GM19351 (cell line): ENCODE data around the gene HYDIN.

Experiments
- ATAC-seq: cut with Tn5 transposase; IDR thresholded peaks from one replicate; pipeline ENCODE4 v1.9.1; 2021; ENCODE audit warnings: mild to moderate bottlenecking, moderate library complexity; ENCODE audit not compliant: unreplicated experiment

The HYDIN gene

DNA sequence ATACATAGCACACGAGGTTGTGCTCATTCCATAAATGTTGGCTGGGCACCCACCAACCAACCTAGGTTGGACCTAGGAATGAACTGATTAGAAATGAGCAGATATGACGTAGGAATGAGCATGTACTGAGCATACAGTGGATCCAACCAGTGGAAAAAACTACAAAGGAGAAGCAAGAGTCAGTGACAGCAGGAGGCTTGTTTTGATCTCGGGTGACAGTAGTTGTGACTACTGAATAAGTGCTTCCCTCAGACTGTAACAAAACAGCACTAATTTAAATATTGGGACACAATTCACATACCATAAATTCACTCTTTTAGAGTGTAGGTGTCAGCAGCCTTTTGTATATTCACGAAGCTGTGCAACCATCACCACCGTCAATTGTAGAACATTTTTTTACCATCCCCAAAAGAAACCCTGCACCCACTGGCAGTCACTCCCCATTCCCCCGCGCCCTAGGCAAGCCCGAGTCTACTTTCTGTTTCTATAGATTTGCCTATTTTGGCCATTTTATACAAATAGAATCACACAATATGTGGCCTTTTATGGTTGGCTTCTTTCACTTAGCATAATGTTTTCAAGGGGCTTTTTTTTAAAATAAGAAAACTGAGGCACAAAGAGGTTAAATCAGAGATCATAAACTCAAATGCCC, 436.5 kb downstream of the HYDIN start:
- ATAC-seq, result peak; percentile 60

DNA sequence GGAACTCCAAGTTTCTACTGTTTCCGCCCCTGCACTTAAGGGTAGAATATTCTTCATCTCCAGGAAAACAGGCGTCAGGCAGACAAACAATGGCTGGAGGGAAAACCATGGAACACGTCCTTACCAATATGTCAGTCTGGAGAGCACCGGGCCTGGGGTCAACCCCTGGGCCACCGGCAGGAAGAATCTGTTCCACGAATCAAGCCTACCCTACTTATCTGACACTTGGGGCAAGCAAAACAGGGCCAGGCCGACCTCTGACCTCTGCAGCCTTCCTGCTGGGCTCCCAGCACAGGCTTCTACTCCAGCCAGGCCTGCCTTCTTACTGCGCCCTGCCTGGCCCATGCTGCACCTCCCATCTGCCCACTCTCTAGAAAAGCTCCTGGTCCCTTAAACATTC, 439.7 kb downstream of the HYDIN start:
- ATAC-seq, result no peak

DNA sequence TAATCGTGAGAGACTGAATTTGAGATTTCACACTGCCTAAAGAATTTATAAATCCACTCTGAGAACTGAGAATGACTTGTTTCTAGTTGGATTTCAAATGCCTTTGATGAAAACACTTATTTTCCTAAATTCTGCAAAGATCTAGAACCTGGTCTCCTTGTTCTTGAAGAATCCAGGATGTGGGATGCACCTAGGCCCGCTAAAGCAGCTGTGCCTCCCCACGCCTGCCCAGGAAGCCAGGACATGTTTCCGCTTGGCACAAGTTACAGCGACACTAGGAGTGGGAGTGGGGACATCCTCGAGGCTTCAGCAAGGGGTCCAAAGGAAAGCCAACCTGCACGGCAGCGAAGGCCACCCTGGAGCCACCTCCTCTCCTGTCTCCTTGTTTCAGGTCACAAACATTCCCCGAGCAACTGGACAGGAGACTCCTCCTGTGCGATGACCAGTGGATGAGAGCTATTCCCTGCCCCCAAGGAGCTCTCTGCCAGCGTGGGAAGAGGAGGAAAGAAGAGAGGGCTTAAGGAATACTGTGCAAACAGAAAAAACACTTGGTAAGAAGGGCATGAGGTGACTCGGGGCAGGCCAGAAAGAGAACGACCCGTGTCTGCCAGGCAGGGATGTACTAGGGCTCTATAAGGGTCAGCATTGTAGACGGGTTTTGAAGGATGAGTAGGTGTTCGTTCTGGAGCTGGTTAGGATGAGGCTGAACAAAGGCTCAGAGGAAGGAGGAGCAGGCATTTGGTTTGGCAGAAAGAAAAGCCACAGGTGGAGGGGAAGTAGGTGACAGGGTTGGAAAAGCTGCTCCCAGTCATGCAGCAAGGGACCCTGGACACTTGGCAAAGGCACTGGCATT, 440.7 kb downstream of the HYDIN start:
- no peak for ATAC-seq

DNA sequence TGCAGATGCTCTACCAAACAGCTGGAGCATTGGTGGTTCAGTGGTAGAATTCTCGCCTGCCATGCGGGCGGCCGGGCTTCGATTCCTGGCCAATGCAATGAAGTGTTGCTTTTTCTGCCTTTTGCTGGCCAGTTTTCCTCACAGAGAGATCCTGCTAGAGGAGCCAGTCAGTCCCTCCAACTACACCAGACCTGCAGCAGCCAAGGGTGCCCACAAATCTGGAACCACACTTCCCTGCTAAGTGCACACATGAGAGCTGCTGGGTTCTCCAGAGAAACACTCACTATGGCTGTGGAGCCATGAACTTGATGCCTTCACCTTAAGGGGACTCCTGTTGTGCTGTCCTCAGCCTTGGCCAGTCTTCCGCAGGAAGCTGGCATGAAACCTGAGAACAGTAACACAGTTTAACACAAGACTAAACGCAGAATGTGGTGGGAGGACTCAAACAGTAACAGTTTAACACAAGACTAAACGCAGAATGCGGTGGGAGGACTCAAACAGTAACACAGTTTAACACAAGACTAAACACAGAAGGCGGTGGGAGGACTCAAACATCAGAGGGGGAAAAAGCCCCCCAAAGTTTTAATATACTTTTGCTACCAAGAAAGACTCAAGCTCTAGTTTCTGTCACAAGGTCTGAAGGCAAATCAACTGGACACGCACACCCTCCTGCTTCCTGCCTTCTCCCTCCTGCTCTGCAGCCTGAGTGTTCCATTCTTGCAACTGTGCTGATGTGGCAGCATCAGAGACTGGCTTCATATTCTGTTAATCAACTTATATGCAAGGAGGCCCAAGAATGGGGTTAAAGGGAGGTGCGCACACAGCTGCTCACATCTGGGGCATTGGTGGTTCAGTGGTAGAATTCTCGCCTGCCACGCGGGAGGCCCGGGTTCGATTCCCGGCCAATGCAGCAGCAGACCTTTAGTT, 441.6 kb downstream of the HYDIN start:
- no peak for ATAC-seq

DNA sequence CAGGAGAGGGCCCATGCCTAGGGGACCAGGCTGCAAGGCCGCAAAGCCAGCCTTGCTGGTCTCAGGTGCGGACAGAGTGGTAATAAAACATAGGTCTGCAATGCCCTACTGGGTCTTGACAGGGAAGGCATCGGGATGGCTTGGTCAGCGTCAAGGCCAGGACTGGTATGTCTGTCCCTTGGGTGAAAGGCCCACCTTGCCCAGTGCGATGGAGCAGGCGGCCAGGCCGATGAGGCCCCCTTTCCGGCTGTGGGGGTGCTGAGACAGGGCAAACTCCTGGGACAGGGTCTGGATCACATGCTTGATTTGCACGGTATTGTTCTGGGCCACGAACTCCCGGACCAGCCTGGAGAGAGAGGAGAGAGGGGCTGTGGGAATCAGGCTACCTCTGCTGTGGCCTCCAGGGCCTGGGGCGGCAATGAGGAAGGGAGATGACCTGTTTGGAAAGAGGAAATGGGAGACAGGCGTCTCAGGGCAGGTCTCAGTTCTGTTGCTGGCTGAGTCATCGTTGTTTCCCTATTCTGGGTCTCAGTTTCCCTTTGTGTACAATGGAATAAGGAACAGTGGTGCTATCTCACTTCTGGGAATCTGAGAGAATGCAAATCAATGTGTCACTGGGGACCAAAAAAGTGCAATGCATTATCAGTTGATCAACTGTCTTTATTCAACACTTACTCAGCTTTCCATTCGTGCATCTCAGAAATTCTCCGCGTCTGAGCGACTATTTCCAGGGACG, 444.3 kb downstream of the HYDIN start:
- ATAC-seq, result no peak

DNA sequence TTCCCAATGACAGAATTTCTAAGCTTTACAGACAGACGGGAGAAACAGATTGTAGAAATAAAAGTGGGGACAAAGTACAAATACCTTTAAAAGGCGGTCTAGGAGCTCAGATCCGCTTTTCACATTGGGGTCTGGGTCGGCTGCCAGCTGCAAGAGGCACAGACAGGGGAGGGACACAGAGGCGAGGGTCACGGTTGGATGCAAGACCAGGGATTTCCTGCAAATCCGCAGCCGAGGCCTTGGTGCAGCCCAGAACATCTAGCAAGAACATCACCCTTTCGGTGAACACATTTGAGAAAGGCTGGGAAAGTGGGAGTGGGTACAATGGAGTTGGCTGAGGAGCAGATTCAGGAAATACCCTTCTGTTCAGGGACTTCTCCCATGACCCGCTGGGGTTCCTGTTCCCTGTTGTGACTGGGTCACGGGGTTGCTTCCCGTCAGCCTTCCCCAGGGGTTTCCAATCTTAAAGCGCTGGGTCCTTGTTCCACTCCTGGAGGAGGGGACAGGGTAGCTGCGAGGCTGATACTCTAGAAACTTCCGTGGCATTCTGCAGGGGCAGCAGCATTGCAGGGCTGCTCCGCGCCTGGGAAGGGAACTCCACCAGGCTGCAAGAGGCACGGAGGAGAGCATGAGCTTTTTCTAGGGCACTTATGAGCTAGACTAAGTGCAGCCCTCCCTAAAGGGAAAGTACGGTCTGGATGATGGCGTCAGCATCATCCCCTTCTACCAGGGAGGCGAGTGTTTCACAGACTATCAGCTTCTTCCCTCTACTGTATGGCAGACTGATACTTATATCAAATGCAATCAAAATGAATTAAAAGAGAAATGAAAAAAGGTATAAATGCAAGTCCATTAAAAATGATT, 445.6 kb downstream of the HYDIN start:
- ATAC-seq, result no peak

DNA sequence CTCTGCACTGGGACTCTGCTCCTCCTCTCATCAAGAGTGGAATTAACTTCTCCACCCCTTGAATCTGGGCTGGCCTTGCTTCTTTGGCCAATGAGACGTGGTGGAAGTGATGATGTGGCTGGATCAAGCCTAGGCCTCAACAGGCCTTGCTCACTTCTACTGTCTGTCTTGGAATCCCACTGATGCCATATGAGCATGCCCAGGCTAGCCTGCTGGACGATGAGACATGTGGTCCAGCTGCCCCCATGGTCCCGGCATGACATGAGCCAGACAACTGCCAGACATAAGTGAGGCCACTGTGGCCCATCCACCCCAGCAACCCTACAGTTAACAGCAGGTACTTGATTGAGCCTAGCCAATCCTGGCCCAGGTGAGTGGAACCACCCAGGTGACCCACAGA, 448.3 kb downstream of the HYDIN start:
- ATAC-seq, result no peak

DNA sequence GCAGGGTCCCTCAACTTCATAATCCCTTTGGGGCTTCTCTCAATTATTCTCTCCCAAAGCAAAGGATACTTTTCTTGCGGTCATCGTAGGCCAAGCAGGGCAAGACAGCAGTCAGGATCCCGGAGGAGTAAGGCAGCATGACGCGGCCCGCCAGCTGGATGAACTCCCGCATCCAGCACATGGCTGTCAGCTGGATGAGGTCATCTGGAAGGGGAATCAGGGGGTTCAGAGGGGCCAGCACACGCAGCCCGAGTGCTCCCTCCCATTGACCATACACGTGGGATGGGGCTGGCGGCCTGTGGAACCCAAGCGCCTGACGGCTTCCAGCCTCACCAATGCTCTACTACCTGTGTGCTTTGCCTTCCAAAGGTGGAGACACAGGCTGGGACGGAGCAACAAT, 448.7 kb downstream of the HYDIN start:
- ATAC-seq, result no peak

DNA sequence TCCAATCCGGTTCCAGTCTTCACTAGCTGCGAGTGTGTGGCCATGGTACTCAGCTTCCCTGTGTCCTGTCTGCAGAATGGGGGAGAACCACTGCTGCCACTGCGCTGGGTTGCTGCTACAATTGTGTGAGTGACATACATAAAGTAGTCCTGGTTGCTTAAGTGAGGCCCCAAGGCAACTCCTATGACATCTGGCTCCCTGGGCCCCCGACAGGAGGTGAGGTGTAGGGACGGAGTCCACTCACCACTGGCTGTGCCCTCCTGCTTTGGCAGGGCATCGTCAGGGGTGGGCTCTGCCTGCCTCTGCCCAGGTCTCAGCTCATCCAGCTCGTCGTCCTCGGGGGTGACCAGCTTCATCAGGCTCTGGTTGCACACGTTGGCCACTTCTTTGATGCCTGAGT, 450.0 kb downstream of the HYDIN start:
- no peak for ATAC-seq

DNA sequence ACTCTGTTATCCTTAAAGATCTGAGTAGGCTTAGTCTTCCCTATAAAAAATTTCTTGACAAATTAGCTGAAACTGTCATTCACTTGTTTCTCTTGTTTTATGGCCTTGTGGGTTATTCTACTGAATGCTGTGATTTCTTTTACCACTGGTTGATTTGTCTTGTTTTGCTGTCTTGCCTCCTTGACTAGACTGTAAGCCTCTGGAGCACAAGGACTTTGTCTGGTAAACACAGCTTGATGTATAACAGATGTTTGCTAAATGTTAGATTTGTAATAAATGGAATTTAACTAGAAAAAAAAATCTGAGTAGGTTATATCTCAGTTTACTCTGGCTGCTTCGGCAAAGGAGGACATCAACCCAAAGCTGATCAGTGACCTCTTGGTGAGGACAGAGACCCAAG, 451.2 kb downstream of the HYDIN start:
- ATAC-seq, result no peak

DNA sequence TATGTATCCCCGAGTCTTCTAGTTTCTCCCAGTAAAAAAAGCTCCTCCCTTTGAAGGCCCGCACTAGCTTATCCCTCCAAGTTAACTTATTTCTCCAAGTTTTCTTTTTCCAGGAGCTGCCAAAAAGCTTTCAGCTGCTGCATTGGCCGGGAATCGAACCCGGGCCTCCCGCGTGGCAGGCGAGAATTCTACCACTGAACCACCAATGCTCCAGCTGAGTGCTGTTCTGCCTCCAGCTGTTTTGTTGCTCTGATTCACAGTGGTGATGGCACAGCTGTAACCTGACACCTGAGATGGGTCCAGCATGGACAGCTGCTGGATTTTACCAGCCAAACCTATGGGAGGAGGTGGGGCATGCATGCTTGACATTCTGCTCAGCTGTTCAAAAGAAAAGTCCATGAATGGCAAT, 451.6 kb downstream of the HYDIN start:
- ATAC-seq, result no peak

DNA sequence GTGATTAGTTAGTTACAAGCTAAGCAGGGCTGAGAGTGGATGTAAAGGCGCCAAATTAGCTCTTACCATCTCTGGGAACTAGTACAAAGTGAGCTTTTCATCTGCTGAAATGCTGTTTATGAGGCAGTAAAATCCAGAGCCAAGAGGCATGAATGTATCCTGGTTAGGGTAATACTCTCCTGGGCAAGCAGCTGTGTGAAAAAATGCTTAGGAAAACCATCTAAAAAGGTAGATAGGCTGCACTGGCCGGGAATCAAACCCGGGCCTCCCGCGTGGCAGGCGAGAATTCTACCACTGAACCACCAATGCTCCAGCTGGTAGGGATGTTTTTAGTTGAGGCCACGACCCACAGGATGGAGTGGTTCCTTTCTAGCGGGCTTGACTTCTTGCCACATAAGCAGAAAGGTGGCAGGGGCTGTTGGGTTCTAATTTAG, 452.5 kb downstream of the HYDIN start:
- no peak for ATAC-seq

DNA sequence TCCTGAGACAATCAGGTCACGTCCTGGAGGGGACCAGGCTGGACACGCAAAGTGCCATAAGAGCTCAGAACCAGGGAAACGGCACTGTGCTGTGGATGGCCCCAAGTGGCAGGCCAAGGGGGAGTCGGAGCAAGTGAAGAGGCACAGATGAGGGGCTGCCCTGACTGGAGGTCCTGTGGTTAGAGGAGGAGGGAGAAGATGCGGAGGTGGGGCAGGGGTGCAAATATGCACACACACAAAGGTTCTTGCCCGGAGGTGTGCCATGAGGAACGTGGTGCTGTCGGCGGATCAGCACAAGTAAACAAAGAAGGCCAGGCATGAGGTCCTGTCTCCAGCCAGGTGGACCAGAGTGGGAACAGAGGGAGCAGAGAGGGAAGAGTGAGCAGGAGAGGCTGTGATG, 453.0 kb downstream of the HYDIN start:
- no peak for ATAC-seq

DNA sequence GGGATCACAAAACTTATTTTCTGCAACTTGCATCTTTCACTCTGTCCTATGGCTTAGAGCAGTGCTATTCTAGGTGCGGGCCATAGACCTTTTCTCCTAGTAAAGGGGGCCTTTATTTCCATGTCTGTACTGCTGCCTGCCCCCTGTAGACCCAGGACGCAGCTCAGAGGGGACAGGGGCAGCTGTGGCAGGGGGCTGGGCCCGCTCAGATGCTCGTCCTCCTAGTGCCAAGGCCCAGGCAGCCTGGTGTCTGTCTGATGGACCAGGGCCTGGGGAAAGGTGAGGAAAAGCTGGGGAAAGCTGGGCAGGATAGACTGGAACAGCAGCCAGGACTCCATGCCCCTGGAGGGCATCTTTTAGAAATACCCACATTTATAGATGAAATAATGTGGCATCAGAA, 455.1 kb downstream of the HYDIN start:
- no peak for ATAC-seq

DNA sequence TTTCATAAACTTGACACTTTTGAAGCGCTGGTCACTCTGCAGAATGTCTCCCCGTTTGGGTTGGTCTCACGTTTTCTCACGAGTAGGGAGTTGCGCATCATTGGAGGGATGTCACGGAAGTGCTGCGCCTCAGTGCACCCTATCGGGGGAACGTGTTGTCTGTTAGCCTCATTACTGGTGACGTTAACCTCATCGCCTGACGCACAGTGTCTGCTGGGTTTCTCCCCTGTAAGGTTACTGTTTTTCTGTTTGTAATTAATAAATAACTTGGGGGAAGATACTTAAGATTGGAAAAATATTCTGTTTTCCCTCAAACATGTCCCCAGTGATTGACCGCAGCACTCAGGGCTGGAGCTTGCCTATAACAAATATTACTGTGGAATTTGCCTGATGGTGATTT, 456.3 kb downstream of the HYDIN start:
- no peak for ATAC-seq

DNA sequence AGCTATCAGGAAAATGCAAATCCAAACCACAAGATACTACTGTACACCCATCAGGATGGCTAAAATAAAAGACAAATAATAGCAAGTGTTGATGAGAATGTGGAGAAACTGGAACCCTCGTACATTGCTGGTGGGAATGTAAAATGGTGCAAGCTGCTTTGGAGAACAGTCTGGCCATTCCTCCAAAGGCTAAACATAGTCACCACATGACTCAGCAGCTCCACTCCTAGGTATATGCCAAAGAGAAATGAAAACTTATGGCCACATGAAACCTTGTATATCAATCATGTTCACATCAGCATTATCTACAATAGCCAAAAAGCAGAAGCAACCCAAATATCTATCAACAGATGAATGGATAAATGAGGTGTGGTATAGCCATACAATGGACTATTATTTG, 458.0 kb downstream of the HYDIN start:
- no peak for ATAC-seq

DNA sequence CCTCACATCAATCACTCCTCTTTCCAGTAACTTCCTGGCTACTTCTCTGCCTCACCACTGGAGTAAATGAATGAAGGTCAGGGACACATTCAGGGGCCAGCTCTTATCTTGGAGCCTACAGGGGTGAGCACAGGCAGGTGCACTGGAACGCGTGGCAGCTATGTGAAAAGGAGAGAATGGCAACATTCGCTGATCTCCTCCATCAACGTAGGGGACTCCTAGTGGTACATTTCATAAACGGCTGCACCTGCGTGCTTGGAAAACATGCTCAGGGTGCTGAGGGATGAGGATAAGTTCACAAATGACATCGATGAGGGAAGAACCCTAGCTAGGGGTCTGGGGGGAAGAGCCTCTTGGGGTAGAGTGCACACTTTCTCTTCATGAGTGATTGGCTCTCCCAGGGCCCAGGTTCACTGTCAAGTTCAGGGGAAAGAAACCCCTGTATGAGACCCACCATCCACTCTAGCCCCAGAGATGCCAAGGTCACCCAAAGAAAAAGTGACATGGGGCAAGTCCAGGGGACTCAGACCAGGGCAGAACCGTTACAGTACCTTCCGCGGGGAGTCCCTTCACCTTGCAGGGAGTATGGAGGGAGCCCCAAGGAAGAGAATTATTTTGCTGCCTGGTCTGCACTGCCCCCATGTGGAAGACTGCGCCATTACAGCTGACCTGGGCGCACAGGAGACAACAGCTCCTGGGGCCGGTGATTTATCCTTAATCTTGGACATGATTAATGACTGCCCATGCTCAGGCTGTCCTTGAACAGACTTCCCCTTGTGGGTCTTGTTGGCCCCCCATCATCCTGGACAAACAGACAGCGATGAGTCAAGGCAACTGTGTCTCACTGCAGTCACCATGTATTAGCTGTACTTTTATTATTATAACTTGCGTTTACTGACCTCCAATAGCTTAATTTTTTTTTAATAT, 459.6 kb downstream of the HYDIN start:
- peak; percentile 71 for ATAC-seq

DNA sequence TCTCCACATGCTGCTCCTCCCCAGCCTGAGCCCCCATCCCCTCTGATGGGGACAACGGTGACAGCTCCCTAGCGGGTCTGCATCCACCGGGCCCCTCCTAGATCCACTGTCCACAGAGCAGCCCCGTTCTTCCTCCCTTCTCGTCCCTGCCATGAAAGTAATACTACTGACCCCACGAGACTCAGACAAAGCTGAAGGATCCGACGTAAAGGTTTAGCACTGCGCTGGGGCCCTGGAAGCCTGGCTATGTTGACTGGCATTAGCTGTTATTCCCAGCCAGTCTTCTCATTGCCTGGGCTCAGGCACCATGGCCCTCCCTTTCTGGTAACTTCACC, 460.3 kb downstream of the HYDIN start:
- ATAC-seq, result no peak

DNA sequence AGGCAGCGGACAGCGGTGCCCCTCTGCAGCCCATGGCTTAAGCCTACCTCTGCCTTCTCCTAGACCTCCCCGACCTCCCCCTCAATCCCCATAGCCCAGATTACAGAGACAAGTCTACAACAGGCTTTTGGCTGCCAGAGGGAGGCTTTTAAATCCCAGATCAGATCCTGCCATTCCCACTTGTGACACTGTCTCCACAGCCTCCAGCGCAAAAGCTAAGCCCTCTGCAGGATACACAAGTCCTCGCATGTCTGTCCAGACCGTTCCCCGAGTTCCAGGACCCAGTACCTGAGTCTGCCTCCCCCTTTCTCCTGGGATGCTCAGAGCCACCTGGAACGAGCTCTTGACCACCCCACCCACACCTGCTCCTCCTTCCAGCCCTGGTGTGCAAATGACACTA, 460.8 kb downstream of the HYDIN start:
- ATAC-seq, result no peak
